ENCODE results near the gene PXDN.
"Not testable (repeated sequence)": the region's sequence is repeated elsewhere in the genome, so short reads cannot be mapped to it uniquely, and the experiment has no call there.

Gene PXDN

DNA sequence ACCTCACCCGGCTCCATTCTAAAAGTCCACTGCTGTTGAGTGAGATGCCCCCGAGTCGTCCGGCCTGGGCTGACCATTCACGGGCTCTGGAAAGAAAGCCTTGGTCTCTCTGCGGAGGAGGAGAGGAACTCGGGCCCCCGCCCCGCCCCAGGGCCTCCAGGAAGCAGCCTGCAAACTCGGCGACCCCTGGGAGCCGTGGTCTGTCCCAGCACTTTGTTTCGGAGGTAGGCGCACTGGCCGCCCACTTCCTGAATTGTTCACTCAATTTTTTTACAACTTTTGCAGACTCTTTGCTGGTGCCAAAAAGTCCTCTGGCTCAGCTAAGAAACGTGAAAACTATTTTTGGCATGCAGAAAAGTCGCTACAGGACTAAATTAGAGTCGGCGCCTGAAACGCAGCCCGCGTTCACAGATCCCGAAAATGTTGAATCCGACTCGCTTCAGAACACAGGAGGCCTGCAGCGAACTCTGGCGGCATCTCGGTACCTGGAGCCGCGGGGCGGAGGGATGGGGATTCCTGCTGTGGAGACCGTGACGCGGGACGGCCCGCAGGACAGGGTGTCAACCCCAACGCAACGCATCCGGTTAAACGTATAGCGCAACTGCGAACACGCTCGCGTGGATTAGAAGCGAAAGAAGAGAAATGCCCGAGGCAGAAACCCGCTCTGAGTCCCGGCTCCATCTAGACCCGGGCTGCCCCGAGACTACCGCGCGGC lies 1.5 kb downstream of the PXDN start:
- DNase-seq (ENCODE audit: low read depth, low spot score): no peak

DNA sequence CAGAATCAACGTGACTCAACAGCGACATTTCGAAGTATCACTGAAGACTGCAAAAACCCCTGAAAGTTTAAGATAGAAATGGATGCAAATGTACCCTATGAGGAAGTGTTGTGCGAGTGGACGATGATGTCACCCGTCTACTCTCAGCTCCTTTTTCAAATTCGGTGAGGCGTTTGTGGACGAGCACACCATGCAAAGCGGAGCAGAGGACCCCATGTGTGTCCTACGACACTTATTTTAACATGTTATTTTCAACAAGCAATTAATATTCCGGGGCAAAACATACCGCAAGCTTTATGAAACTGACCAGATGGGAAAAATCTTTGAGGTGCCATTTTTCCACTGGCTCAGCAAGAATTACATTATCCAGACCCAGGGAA lies 2.0 kb downstream of the PXDN start:
- no peak for DNase-seq (ENCODE audit: low read depth, low spot score)

DNA sequence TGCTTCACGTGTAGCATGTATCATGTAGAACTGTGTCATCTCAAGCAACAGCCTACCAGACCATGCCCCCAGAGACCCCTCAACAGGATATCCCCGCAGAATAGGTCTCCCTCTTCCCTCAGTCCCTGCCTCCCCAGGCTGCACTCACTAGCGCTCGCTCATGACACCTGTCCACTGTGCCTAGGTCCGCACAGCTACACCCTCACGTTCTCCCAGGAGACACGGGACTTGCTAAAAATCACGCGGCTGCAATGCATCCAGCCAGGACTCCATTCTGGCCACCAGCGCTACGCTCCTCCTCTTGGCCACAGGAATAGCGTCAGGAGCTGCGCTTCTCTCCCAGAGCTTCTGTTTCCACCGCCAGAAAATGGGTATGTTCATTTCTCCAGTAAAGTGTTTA lies 2.5 kb downstream of the PXDN start:
- DNase-seq (ENCODE audit: low read depth, low spot score): no peak

DNA sequence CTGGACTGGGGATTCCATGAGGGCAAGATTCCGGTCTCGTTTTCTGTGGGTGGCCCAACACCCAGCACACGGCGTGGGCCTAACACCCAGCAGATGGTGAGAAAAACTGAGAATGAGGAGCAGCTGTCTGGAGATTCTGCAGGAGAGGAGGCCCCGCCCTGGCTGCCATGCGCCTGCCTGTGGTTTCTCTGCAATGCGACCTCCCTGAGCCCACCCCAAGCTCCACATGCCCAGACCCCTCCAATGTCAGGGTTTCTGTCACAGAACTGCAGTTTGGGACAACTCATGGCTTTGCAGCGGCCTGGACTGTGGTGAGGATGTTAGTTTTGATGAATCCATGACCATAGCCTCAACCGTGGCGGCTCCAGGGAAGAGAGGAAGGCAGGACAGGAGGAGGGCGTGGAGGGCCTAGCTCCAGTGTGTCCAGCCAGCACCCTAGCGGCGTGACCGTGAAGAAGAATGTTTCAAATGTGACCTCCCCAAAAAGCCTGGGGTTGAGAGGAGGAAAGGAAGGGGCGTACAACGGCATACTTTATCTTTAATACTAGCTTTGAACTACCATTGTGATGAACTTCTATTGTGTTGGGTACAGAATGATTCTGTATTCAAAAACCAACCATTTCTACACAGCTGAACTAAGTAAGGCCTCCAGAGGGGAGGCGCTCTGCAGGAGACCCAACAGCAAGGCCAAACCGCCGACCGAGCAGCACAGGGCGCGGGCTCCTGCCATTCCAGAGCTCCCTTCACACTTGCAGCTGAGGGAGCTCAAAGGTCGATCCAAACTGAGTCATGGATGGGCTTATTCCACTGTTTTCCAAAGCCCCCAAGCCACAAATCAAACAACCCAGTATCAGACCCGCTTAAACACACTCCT lies 3.4 kb downstream of the PXDN start:
- DNase-seq (ENCODE audit: low read depth, low spot score): no peak

DNA sequence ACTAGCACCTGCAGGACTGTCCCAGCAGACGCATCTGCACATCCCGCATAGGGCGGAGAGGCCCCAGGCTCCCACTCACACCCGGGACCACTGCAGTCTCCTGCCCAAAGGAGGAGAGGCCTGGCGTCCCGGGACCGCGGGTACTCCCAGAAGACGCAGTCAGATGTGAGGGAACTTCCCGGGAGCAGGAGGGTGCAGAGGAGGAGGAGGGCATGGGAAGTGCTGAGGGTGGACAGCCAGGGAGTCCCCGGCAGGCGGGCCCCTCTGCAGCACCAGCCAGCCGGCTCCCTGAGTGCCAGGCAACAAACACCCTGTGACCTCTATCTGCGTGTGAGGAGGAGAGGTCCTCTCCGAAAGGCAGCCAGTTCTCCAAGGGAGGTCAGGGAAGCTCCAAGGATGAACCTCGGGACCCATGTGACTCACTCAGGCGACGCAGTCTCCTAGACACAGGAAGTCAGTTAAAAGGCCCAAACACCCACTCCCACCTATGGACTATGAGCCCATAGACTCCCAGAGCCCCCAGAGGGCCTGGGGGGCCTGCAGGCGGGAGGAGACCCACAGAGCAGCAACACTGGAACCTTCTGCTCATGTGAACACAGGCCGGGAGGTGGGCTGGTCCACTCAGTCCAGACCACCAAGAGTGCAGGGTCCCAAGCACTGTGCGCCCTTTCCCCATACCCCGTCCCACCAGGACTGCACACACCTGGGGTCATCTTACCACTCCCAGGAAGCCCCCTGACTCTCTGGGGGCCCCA lies 4.2 kb downstream of the PXDN start:
- no peak for DNase-seq (ENCODE audit: low read depth, low spot score)

DNA sequence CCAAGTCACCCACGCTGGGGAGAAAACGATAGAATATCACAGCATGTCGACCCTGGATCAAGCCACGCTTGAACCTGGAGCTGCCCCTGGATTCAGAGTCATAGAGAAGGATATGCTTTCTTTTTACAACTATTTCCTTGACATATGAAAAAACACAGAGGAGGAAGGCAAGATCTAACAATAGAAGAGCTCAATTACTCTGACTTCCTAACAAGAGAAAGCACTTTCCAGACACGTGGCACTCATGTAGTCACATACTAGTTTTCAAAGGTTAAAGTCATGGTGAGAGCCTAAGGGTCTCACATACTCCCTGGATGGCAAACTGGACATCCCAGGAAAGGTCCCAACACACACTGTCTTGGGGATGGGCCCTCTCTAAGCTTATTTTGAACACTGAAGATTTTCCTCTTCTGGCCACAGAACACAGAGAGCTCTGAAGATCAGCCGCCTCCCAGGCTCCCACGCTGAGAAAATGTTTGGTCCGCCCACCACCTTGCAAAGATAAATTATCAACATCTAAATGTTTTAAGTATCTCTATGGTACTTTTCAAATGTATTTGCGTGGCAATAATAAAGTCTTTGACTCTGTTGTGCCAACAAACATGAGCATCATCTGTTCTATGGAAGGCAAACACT lies 4.9 kb downstream of the PXDN start:
- no peak for DNase-seq (ENCODE audit: low read depth, low spot score)

DNA sequence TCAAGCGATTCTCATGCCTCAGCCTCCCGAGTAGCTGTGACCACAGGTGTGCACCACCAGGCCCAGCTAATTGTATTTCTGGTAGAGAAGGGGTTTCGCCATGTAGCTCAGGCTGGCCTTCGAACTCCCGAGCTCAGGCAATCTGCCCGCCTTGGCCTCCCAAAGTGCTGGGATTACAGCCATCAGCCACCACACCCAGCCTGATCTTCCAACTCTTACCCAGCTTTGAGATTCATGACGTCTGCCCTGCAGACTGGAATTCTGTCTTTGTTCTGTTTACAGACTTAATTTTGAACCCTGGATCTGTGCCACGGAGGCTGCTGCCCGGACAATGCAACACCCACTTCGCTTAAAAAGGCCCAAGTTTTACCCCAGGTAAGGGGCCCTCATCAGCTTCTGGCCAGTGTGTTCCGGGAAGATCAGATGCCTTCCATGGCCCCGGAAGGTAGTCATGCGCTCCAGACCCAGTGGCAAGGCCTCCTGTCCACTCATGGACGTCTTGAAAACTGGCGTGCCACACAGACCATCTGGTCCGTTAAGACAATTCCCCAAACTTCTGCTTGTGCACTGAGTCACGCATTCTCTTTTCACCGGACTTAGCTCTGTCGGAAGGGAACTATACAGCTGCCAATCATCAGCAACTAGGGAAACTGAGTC lies 5.5 kb downstream of the PXDN start:
- DNase-seq (ENCODE audit: low read depth, low spot score): no peak

DNA sequence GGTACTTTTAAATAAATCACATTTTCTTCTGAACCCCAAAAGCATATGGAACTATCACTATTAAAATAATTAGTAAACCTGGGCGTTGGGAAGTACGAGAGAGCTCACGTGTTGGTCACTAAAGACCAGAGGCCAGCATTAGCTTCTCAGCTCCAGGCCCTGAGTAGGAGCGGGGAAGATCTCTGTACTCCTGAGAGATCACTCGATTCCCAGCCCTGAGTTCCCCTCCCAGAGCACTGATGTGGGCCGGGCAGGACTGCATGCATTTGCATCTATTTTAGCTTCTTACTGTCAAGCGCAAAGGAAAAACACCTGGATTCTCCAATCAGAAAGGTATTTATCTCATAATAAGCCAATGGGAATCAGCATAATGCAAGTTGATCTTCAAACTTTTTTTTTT lies 6.2 kb downstream of the PXDN start:
- no peak for DNase-seq (ENCODE audit: low read depth, low spot score)

DNA sequence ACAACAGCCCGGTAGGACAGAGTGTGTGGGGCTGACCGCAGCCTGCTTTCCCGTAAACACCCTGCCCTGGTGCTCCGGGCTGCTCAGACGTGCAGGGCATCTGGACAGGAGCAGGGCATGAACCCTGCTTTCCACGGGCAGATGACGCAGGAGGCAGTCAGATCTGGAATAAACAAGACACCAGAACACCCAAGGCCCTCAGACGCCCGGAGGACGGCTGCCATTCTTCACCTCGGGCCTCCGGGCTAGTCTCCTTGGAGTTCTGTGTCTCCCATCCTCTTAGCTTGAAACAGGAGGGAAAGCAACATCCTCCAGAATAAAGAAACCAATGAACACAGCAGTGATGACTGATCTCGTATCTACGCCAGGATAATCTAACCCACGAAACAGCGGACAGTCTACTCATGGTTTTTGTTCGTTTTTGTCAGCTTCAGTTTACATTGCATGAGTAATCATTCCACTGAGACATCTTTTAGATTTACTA lies 7.3 kb downstream of the PXDN start:
- no peak for DNase-seq (ENCODE audit: low read depth, low spot score)

DNA sequence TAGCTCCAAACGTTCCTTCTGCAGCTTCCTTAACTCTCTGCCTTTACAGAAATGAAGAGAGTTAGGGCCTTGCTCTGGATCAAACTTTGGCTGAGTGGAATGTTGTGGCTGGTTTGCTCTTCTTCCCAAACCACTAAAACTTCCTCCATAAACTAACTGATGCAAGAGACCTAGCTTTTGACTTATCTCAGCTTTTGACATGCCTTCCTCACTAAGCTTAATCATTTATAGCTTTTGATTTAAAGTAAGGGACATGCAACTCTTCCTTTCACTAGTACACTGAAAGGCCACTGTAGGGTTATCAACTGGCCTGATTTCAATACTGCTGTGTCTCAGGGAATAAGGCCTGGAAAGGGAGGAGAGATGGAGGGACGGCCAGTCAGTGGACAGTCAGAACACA lies 8.3 kb downstream of the PXDN start:
- DNase-seq (ENCODE audit: low read depth, low spot score): no peak

DNA sequence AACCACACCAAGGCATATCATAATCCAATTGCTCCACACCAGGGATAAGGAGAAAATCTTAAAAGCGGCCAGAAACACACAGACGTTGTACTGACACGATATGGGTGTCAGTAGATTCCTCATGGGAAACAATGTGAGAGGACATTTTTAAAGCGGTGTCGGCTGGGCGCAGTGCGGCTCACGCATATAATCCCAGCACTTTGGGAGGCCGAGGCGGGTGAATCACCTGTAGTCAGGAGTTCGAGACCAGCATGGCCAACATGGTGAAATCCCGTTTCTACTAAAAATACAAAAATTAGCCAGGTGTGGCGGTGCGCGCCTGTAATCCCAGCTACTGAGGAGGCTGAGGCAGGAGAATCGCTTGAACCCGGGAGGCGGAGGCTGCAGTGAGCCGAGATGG lies 11.0 kb downstream of the PXDN start:
- DNase-seq (ENCODE audit: low read depth, low spot score): not testable (repeated sequence)

DNA sequence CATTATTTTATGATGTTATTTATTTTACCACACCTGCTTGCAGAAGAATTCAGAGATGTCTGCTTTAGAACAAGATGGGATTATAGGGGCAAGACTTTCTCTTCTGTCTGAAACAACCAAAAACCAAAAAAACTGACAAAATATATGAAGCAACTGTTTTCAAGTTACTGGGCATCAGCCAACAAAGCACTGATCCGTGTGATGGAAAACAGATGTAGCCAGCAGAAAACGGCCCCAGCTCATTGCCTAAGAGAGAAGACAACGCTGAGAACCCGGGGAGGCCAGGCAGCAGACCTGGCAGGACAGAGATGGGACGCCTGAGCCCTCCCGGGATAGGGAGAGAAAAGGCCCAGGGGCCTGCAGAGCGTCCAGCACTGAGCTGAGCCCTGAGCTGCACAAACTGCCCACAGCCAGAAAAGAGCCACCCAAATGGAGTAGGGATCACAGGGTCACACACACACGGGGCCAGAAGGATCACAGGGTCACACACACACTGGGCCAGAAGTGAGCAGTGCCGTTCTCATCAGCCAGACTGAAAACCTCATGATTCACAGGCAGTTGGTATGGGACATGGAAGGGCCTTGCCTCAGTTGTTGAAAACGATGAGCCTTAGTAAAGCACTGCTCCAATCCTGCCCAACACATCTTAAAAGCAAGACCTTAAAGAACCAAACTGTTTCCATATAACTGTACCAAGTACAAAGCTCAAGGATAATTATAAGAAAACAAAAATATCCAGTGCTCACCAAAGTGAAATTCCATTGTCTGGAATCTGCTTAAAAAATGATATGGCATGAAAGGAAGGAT lies 12.1 kb downstream of the PXDN start:
- no peak for DNase-seq (ENCODE audit: low read depth, low spot score)

DNA sequence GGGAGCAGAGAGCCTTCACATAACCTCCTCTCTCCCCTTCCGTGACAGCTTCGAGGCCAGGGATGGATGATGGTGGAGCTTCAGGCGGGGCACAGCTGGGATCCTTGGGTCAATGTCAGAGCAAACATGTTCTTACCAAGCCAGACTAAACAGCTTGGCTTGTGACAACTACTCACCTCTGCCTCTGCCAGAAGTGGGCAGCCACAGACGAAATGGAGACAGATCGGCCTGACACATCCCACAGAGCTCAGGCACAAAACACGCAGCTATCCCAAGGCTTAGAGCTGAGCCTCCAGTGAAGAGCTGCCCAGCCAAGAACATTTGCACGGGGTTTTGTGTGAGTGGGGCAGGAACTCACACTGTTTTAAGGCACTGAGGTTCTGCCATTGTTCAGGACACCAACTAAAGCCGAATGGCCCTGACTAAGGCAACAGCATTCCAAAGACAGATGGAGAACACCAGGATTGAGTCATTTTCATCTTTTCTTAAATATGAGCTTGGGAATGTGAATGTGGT lies 12.8 kb downstream of the PXDN start:
- no peak for DNase-seq (ENCODE audit: low read depth, low spot score)

DNA sequence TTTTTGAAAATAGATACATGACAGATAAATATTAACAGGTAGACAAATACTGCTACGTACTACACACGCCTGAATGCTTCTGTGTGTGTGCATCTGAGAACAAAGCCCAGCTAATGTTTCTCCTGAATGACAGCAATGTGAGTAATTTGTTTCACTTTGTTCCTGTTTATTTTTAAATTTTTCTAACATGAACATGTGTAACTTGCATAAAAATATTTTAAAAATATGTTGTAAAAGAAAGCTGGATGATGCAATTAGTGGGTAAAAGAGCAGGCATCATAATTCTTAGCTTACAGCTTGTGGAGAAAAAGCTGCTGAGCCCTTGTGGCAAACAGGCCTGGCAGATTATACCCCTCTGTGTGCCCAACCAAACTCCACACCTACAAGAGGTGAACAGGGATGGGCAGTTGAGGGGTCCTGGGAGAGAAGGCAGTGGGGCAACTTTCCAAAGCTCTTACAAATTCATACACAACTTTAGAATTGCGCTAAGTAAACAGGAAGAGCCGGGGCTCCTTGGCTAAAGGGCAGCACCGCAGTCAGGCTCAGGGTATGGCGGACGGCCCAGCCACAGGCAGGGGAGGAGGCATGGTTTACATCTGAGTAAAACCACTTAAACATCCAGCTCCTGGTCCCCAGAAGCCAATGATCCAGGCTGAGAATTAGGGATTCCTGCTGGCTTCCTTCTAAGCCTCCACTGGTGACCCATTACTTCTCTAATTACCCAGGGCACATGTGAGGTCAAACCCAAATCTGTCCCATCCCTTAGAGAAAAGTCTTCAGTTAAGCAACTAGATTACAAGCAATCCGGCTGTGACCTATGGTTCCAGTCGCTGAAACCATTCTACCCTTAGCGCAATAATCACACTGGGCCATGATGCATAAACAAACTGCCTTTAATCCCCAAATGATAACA lies 14.0 kb downstream of the PXDN start:
- DNase-seq (ENCODE audit: low read depth, low spot score): no peak

DNA sequence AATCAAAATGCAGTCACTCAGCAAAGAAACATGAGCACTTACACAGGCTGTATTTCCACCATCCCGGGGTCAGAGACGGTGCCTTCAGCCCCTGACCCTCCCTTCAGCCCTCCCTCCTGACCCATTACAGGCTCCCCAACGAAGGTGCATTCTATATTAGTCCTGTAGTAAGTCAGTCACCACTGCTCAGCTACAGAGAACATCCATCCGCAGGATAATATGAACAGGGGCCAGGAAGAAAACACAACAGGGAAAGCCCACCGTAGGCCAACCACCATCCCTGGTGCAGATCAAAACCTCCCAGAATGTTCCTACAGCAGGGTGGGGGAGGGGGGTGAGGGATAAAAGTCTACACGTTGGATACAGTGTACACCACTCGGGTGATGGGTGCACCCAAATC lies 15.1 kb downstream of the PXDN start:
- DNase-seq (ENCODE audit: low read depth, low spot score): no peak

DNA sequence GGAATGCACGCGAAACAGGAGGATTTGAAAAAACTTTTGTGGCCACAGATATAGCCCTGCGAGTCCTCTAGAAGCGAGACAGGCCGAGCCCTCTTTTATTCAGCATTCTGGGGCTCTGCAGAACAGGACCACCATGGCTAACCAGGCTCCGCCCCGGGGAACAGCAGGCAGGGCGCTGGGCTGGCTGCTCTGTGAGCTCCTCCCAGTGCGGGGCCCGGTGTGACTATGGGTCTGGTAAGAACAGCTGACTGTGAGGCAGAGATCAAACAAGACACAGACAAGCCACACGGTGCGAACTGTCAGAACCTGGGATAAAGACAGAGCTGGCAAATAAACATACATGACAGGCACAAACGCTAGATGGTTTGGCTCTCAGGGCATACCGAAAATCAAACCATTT lies 15.5 kb downstream of the PXDN start:
- no peak for DNase-seq (ENCODE audit: low read depth, low spot score)

DNA sequence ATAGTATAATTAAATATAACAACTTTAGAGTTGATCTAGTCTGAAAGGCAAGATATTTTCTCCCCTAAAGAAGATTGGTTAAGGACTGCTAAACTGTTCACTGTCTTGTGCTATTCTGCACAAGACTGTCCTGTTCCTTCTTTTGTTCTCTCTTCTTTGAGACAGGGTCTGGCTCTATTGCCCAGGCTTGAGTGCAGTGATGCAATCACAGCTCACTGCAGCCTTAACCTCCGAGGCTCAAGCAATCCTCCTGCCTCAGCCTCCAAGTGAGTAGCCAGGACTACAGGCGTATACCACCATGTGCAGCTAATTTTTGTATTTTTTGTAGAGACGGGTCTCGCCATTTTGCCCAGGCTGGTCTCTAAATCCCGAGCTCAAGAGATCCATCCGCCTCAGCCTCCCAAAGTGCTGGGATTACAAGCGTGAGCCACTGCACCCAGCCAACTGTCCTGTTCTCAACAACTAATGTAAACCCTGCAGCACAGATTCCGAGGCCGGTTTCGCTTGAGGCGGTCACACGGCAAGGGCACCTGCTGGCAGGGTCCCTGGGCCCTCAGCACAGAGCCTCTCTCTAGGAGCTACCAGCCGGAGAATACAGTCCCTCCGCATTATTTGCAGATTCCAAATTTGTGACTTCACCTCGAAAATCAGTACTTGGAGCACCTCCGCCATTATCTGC lies 16.4 kb downstream of the PXDN start:
- no peak for DNase-seq (ENCODE audit: low read depth, low spot score)

DNA sequence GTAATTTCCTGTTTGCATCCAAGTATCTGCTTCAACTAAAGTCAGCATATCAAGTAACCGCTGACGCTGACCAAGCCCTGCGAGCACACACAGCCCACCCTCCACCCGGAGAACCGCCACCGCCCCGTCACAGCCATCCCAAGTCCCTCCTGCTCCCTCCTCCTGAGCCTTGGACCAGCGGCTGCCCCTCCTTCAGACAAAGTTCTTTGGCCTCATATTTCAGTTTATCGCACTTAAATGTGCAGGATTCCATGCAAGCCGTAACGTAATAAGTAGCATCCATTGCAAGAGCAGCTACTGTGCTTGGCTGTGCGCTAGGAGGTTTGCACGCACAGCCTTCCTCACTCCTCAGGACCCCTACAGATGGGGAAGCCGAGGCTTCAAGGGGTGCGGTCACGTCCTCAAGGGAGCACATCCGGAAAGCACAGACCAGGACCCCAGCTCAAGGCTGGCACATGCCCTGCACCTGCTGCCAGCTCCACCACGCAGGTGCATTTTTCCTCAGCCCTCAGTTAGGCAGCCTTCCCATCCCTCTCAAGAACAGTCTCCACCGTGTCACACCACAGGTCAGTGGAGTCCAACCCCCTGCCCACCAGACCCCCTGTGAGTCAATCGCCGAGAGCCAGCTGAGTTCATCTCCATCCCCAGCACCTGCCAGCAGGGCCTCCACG lies 17.1 kb downstream of the PXDN start:
- no peak for DNase-seq (ENCODE audit: low read depth, low spot score)

Data from activated CD4-positive, CD25-positive, alpha-beta regulatory T cell treated with anti-CD3 and anti-CD28 coated beads, Interleukin-2, amount 50 U/mL, for 16 hours (primary cell).